HCT116 (cell line): ENCODE data around the gene GRIN3A.

Source experiments
- CTCF ChIP-seq, 3 experiments: fragments of 200-600 bp in 1 of 3; sonication (generic) in 1 of 3; IDR thresholded peaks in 2 of 3; conservative IDR thresholded peaks in 1 of 3; 2 replicates each; pipeline ENCODE4 v1.5.1; 2012 to 2017; ENCODE audit warnings: low read depth in 2 of 3, low read length in 2 of 3, antibody characterized with exemption in 1 of 3, borderline replicate concordance in 1 of 3, control low read depth in 1 of 3, mild to moderate bottlenecking in 1 of 3, mixed read lengths in 1 of 3, mixed run types in 1 of 3, moderate library complexity in 1 of 3; ENCODE audit not compliant: insufficient read depth in 1 of 3
- POLR2A ChIP-seq: IDR thresholded peaks from 2 replicates; pipeline ENCODE4 v1.7.0; 2011; ENCODE audit warnings: borderline replicate concordance; ENCODE audit not compliant: insufficient read depth, insufficient read length; ENCODE audit errors: extremely low read depth

GRCh38 chr9:101648493-101648892, 90.0 kb downstream of the GRIN3A start:
- TF ChIP-seq CTCF (IDR thresholded peaks at IDR 0.05 in 2 of 3, conservative IDR thresholded peaks at IDR 0.05 in 1 of 3; ENCODE audit: borderline replicate concordance in 1 of 3, insufficient read depth in 1 of 3, low read depth in 2 of 3, low read length in 2 of 3) = no peak
- no peak for TF ChIP-seq POLR2A
